BJ (cell line): ENCODE measurements around the gene BGN. TPM values are rescaled to one million over a fixed set of nuclear protein-coding genes. Genes with fewer than 3 reads are reported as not detected.
A peak's percentile ranks its signal among the peaks of the same experiment; 100 is the strongest.

ENCODE experiments used
- CTCF ChIA-PET: fragments of 350-600 bp; formaldehyde crosslinking; extraction: SDS; loops from one replicate; lab custom pipeline; 2021; ENCODE audit warnings: antibody characterized with exemption, inconsistent platforms; lab: Yijun Ruan, JAX
- POLR2A ChIA-PET: fragments of 300-600 bp; sonication (Branson Sonifier 250); formaldehyde crosslinking; extraction: SDS; loops from one replicate; lab custom pipeline; 2021; ENCODE audit warnings: antibody characterized with exemption; lab: Charles Lee
- DNase-seq: peaks from one replicate; pipeline ENCODE4 v3.0.0-alpha.2; 2011; ENCODE audit warnings: low read depth
- H3K27me3 ChIP-seq: 2 replicates; pipeline ENCODE4 v1.6.0; 2011; ENCODE audit warnings: low read length; ENCODE audit not compliant: control insufficient read depth, insufficient read depth
- H3K36me3 ChIP-seq: 2 replicates; pipeline ENCODE4 v1.5.1; 2011; ENCODE audit warnings: low read length; ENCODE audit not compliant: control insufficient read depth, insufficient read depth
- H3K4me3 ChIP-seq: 2 replicates; pipeline ENCODE4 v1.5.1; 2011; ENCODE audit warnings: low read depth, mild to moderate bottlenecking, control low read depth, low read length
- polyA plus RNA-seq: library from polyadenylated mRNA; depleted of rRNA; stranded (reverse); fragments of >200 nt; gene quantifications from 2 replicates; pipeline ENCODE4 v1.2.3, GENCODE V29; 2011
- TF ChIP-seq, protein P1 (sequence below): IDR thresholded peaks from 2 replicates; pipeline ENCODE4 v1.5.1; 2011; ENCODE audit warnings: low read depth, mild to moderate bottlenecking, control low read depth, inconsistent platforms, low read length, moderate library complexity; ENCODE audit not compliant: insufficient read depth

BGN gene
- polyA plus RNA-seq, 1 experiment, result 487 TPM

DNA sequence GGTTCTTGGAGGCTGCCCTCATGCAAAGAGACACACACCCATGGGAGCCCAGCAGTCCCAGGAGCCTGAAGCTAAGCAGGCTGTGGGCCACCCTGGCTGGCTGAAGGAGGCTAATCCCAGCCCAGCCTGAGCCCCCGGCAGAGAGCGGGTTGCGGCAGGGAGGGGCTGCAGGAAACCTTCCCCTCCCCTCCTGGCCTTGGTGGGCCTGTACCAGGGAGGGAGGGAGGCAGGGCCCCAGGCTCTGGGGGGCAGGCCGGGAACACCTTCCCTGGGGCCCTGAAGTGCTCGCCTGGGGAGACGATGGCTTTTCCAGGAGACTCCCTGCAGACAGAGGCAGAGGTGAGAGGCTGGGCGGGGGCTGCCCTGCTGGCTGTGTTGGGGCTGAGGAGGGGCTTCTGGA is 3.7 kb downstream of the BGN start:
- CTCF ChIA-PET, result interaction anchor here (0.9 to 5.9 kb wide), 3 partner anchors 9 to 38 kb away, joined by 4 to 77 read pairs (median 5); partner anchors contain the start of gene HAUS7
- TF ChIP-seq, protein P1, sequence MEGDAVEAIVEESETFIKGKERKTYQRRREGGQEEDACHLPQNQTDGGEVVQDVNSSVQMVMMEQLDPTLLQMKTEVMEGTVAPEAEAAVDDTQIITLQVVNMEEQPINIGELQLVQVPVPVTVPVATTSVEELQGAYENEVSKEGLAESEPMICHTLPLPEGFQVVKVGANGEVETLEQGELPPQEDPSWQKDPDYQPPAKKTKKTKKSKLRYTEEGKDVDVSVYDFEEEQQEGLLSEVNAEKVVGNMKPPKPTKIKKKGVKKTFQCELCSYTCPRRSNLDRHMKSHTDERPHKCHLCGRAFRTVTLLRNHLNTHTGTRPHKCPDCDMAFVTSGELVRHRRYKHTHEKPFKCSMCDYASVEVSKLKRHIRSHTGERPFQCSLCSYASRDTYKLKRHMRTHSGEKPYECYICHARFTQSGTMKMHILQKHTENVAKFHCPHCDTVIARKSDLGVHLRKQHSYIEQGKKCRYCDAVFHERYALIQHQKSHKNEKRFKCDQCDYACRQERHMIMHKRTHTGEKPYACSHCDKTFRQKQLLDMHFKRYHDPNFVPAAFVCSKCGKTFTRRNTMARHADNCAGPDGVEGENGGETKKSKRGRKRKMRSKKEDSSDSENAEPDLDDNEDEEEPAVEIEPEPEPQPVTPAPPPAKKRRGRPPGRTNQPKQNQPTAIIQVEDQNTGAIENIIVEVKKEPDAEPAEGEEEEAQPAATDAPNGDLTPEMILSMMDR, result no peak
- POLR2A ChIA-PET, result interaction anchor here (0.6 kb wide), 1 partner anchor 152 kb away, joined by 3 read pairs; no protein-coding TSS in a partner anchor
- no peak overlapping the region for H3K4me3 ChIP-seq
- no peaks in the 10 kb centered on the region for H3K27me3 ChIP-seq
- peaks cover 5% of the 10 kb centered on the region for H3K36me3 ChIP-seq
- DNase-seq, result no peak

DNA sequence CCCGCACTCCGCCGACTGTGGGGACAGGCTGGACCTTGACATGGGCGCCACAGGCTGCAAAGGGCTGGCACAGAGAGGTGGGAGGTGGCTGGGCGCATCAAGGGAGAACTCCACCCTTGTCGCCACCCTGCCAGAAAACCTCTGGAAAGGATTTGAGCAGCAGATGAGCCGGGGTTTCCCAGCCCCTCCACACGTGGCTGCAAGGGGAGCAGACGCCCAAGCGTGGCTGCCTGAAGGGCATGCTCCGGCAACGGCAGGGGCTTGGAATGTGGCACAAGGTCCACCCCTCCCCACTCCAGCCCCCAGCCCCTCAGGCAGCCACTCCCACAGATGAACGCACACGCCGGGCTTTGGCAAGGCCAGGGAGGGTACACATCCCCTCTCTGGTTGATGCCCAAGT is 4.6 kb downstream of the BGN start:
- H3K4me3 ChIP-seq, result peak overlapping the region; percentile 19
- ChIA-PET CTCF (interaction anchor here (1.1 kb wide), 1 partner anchor 38 kb away, joined by 5 read pairs; no protein-coding TSS in a partner anchor), POLR2A (no interaction called here)
- DNase-seq, result no peak
- H3K27me3 ChIP-seq, result no peaks in the 10 kb centered on the region
- H3K36me3 ChIP-seq, result peaks cover 5% of the 10 kb centered on the region
- TF ChIP-seq, protein P1, result no peak

DNA sequence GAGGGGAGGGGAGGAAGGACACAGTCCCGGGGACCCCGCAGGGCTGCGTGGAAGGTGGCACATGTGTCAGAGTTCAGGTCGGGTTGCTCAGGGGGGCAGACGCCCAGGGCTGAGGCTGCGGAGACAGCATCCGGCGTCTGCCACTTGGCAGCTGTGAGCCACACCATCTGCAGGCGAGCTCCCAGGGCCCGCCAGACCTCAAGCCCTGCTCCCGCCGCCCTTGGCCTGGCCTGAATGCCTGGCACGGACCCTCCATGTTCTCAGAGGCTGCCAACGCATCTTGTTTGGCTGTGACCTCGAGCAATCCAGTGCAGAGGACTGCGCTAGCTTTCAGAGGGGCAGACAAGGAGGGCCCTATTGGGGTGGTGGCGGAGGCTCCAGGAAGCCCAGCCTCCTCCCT is 5.1 kb downstream of the BGN start:
- no peak for DNase-seq
- TF ChIP-seq, protein P1, result no peak
- CTCF ChIA-PET, result no interaction called here
- Histone ChIP-seq H3K36me3 (peaks cover 10% of the 10 kb centered on the region), H3K27me3 (no peaks in the 10 kb centered on the region), H3K4me3 (no peak overlapping the region; the same call in 1 of the 2 replicates)
- POLR2A ChIA-PET, result no interaction called here

DNA sequence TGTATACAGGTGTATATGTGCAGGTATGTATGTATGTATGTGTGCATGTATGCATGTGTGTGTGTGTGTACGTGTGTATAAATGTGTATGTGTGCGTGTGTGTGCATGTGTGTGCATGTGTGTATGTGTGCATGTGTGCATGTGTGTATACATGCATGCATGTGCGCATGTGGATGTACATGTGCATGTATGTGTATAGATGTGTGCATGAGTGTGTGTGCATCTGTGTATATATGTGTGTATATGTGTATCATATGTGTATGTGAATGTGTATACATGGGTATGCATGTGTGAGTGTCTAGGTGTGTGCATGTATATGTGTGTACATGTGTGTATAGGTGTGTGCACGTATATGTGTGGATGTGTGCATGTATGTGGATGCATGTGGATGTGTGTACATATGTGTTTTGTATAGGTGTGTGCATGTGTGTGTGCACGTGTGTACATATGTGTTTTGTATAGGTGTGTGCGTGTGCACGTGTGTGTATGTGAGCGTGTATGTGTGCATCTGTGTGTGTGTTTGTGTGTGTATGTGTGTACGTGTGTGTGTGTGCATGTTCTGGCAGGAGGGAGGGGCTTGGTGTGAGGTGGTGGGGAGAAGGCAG is 6.0 kb downstream of the BGN start:
- no peak overlapping the region for H3K4me3 ChIP-seq
- ChIA-PET CTCF (interaction anchor here (0.9 kb wide), 1 partner anchor 29 kb away, joined by 3 read pairs; no protein-coding TSS in a partner anchor), POLR2A (no interaction called here)
- peaks cover 12% of the 10 kb centered on the region for H3K36me3 ChIP-seq
- TF ChIP-seq, protein P1, result no peak
- H3K27me3 ChIP-seq, result no peaks in the 10 kb centered on the region
- no peak for DNase-seq

DNA sequence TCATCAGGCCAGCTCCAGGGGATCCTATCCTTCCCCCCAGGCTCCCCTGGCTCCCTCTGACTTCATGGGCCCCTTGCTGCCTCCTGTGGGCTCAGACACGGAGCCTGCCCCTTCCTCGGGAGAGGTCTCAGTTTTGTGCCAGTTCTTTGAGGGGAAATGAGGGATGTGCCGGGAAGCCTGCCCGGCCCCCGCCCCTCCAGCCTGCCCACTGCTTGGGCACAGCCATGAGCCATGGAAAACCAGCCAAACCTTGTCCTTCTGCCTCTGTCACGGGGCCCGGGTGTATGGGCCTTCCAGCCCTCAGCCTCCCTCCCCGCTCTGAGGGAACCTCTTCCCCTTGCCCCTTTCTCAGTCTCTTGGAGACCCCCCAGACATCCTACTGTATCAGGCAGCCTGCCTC is 6.8 kb downstream of the BGN start:
- no peak overlapping the region for H3K4me3 ChIP-seq
- no peaks in the 10 kb centered on the region for H3K27me3 ChIP-seq
- POLR2A ChIA-PET, result no interaction called here
- DNase-seq, result no peak
- peaks cover 12% of the 10 kb centered on the region for H3K36me3 ChIP-seq
- CTCF ChIA-PET, result interaction anchor here (0.9 kb wide), 1 partner anchor 30 kb away, joined by 3 read pairs; no protein-coding TSS in a partner anchor
- TF ChIP-seq, protein P1, result no peak
